ENCODE measurements around the gene NEUROD4.
"Not testable (repeated sequence)": the region's sequence is repeated elsewhere in the genome, so short reads cannot be mapped to it uniquely, and the experiment has no call there.

Gene NEUROD4

GRCh38 chr12:55019784-55020183, at the start of gene NEUROD4:
TSS of gene NEUROD4 (plus strand) at chr12:55019974. CDS start at chr12:55026440, 6,466 bp downstream.
- DNase-seq: no peak

- DNase-seq: no peak
Measured at GRCh38 chr12:54970741-54971140, 49.0 kb upstream of the NEUROD4 start.

GRCh38 chr12:54973556-54973955, 46.2 kb upstream of the NEUROD4 start:
- DNase-seq: no peak

- DNase-seq: no peak
Measured at GRCh38 chr12:54974279-54974678, 45.5 kb upstream of the NEUROD4 start.

- DNase-seq: no peak
Measured at GRCh38 chr12:54975272-54975671, 44.5 kb upstream of the NEUROD4 start.

- no peak for DNase-seq
Measured at GRCh38 chr12:54975875-54976274, 43.9 kb upstream of the NEUROD4 start.

GRCh38 chr12:54977155-54977554, 42.6 kb upstream of the NEUROD4 start:
- DNase-seq: no peak

- no peak for DNase-seq
Measured at GRCh38 chr12:54977857-54978256, 41.9 kb upstream of the NEUROD4 start.

- no peak for DNase-seq
Measured at GRCh38 chr12:54980341-54980740, 39.4 kb upstream of the NEUROD4 start.

GRCh38 chr12:54981796-54982195, 38.0 kb upstream of the NEUROD4 start:
- peak; percentile 73 for DNase-seq

- DNase-seq: no peak
Measured at GRCh38 chr12:54983536-54984101, 36.2 kb upstream of the NEUROD4 start.

- DNase-seq: peak; percentile 85
Measured at GRCh38 chr12:54984658-54985376, 35.0 kb upstream of the NEUROD4 start, which contains the start of gene TESPA1. TSS of gene TESPA1 (minus strand) at chr12:54984762. CDS start at chr12:54974562, 10,200 bp downstream.

GRCh38 chr12:54986773-54987172, 33.0 kb upstream of the NEUROD4 start:
- not testable (repeated sequence) for DNase-seq

GRCh38 chr12:54987611-54988231, 32.1 kb upstream of the NEUROD4 start:
- no peak for DNase-seq

GRCh38 chr12:54988402-54989054, 31.2 kb upstream of the NEUROD4 start:
- no peak for DNase-seq

GRCh38 chr12:54989829-54990228, 29.9 kb upstream of the NEUROD4 start:
- DNase-seq: no peak

- peak; percentile 74 for DNase-seq
Measured at GRCh38 chr12:54991161-54991990, 28.4 kb upstream of the NEUROD4 start.

GRCh38 chr12:54991991-54992375, 27.8 kb upstream of the NEUROD4 start:
- no peak for DNase-seq

- DNase-seq: peak; percentile 74
Measured at GRCh38 chr12:54993181-54993835, 26.5 kb upstream of the NEUROD4 start.

- DNase-seq: no peak
Measured at GRCh38 chr12:54996205-54996604, 23.6 kb upstream of the NEUROD4 start.

- no peak for DNase-seq
Measured at GRCh38 chr12:54997929-54998522, 21.7 kb upstream of the NEUROD4 start.
